Cardiac fibroblast (primary cell): ENCODE measurements around the gene SGPP1.
"Not testable (repeated sequence)": the region's sequence is repeated elsewhere in the genome, so short reads cannot be mapped to it uniquely, and the experiment has no call there.

Experiments used
- DNase-seq, 2 donors: peaks; one replicate each; pipeline versions ENCODE4 v3.0.0 to v3.0.0-alpha.2; 2010; ENCODE audit warnings: low read depth in 2 of 2
- H3K4me3 ChIP-seq, 2 donors: replicated peaks in 1 of 2; 1 replicate in 1 of 2; 2 replicates in 1 of 2; pipeline ENCODE4 v1.5.1; 2011; ENCODE audit warnings: low read depth in 2 of 2, low read length in 2 of 2, mild to moderate bottlenecking in 2 of 2, moderate library complexity in 1 of 2
- TF ChIP-seq, protein P1 (sequence below): IDR thresholded peaks from one replicate; pipeline ENCODE4 v1.5.1; 2011; ENCODE audit warnings: low read depth, mild to moderate bottlenecking, low read length, inconsistent platforms

Gene SGPP1

GRCh38 chr14:63663428-63664341 is 64.2 kb downstream of the SGPP1 start:
- DNase-seq, result peak; percentile 3 to 21
- TF ChIP-seq, protein P1, sequence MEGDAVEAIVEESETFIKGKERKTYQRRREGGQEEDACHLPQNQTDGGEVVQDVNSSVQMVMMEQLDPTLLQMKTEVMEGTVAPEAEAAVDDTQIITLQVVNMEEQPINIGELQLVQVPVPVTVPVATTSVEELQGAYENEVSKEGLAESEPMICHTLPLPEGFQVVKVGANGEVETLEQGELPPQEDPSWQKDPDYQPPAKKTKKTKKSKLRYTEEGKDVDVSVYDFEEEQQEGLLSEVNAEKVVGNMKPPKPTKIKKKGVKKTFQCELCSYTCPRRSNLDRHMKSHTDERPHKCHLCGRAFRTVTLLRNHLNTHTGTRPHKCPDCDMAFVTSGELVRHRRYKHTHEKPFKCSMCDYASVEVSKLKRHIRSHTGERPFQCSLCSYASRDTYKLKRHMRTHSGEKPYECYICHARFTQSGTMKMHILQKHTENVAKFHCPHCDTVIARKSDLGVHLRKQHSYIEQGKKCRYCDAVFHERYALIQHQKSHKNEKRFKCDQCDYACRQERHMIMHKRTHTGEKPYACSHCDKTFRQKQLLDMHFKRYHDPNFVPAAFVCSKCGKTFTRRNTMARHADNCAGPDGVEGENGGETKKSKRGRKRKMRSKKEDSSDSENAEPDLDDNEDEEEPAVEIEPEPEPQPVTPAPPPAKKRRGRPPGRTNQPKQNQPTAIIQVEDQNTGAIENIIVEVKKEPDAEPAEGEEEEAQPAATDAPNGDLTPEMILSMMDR, result no peak
- no peak overlapping the region for H3K4me3 ChIP-seq

- TF ChIP-seq, protein P1, result no peak
- DNase-seq, result no peak
These were observed 65.1 kb downstream of the SGPP1 start for GRCh38 chr14:63662776-63663175.

GRCh38 chr14:63661881-63662280 is 66.0 kb downstream of the SGPP1 start:
- DNase-seq, H3K4me3 ChIP-seq: not testable (repeated sequence)

More at GRCh38 chr14:63662776-63663175, 65.1 kb downstream of the SGPP1 start:
- no peak overlapping the region for H3K4me3 ChIP-seq

DNA sequence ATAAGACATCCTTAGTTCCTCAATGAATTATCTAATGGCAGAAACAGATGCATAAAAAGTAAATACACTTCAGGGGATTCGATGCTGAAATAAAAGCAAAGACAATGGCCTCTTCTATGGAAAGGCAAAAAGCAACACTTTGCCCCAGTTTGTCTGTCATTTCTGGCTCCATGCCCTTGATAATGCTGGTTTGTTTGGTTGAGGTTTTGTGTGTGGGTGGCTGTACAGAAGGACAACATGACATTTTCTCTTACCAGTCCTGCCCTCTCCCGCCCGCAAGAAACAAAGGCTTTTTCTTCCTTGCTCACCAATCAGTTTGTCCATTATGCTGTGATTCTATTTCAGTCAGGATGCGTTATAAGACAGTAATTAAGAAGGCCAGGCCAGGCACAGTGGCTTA is 68.1 kb downstream of the SGPP1 start:
- TF ChIP-seq, protein P1, result no peak
- peak in 1 of 2 donors; percentile 23 for DNase-seq
- no peak overlapping the region for H3K4me3 ChIP-seq

DNA sequence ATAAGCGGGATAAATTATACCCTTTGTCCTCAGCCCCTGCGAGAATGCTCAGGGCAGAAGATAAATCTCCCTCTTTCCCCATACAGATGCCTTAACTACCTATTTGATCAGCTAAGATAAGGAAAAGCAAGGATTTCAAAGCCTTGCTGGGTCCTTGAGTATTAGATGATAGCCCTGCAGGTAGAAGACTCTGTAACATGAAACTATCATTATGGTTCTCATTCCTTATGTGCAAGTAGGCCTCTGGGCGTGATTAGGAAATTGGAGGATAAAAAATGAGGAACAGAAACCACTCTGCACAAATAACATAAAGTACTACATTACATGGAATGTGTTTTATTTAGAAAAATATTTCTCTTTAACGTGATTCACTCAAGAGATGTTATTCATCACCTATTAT is 71.7 kb downstream of the SGPP1 start:
- DNase-seq, result no peak
- TF ChIP-seq, protein P1, result no peak
- H3K4me3 ChIP-seq, result no peak overlapping the region

GRCh38 chr14:63654936-63655335 is 72.9 kb downstream of the SGPP1 start:
- DNase-seq, result no peak
- H3K4me3 ChIP-seq, result no peak overlapping the region
- TF ChIP-seq, protein P1, result no peak

GRCh38 chr14:63654346-63654745 is 73.5 kb downstream of the SGPP1 start:
- TF ChIP-seq, protein P1, result no peak
- DNase-seq, result peak in 1 of 2 donors; percentile 52
- H3K4me3 ChIP-seq, result no peak overlapping the region
